Vagina (tissue), 2 donors: Measurements from ENCODE around the gene GRIN3A. TPM values are rescaled to one million over a fixed set of nuclear protein-coding genes. Genes with fewer than 3 reads are reported as not detected.

Experiments
- DNase-seq, 2 donors: peaks; one replicate each; pipeline ENCODE4 v3.0.0-alpha.2; 2017; ENCODE audit errors: extremely low spot score in 2 of 2
- H3K27ac ChIP-seq: fragments of 200-600 bp; sonication (generic); one replicate; pipeline ENCODE4 v1.5.1; 2019
- H3K27me3 ChIP-seq: fragments of 200-600 bp; sonication (generic); one replicate; pipeline ENCODE4 v1.5.1; 2019
- H3K36me3 ChIP-seq, 2 donors: fragments of 200-600 bp; sonication (generic); one replicate each; pipeline ENCODE4 v1.5.1; 2017 to 2019
- H3K4me1 ChIP-seq: fragments of 200-600 bp; sonication (generic); one replicate; pipeline ENCODE4 v1.5.1; 2019
- H3K4me3 ChIP-seq, 2 donors: fragments of 200-600 bp; sonication (generic); 1 replicate in 1 of 2; 2 replicates in 1 of 2; pipeline ENCODE4 v1.5.1; 2016 to 2019
- H3K9me3 ChIP-seq: fragments of 200-600 bp; sonication (generic); one replicate; pipeline ENCODE4 v1.5.1; 2019
- CTCF ChIP-seq, 3 experiments: fragments of 450-650 bp in 2 of 3; fragments of 200-600 bp in 1 of 3; sonication (generic) in 1 of 3; IDR thresholded peaks; one replicate each; pipeline ENCODE4 v1.5.1; 2017 to 2019; ENCODE audit warnings: antibody characterized with exemption in 3 of 3, mild to moderate bottlenecking in 2 of 3, moderate library complexity in 2 of 3
- POLR2A ChIP-seq, 2 donors: fragments of 450-650 bp; IDR thresholded peaks; one replicate each; pipeline ENCODE4 v1.6.1; 2017; ENCODE audit warnings: antibody characterized with exemption in 2 of 2, mild to moderate bottlenecking in 2 of 2, moderate library complexity in 2 of 2
- POLR2AphosphoS5 ChIP-seq, 2 donors: sonication (generic); formaldehyde crosslinking; IDR thresholded peaks; one replicate each; pipeline ENCODE4 v1.9.0; 2017; ENCODE audit warnings: antibody characterized with exemption in 2 of 2, mild to moderate bottlenecking in 2 of 2, low read depth in 1 of 2; ENCODE audit not compliant: insufficient read depth in 1 of 2
- intact Hi-C: fragments of 100-400 bp; cut with DNase I; formaldehyde crosslinking; loops from one replicate; pipeline ENCODE4 v1.15.1; 2023
- total RNA-seq: library from RNA; depleted of rRNA; stranded (reverse); fragments of >200 nt; gene quantifications from one replicate; pipeline ENCODE4 v1.2.3, GENCODE V29; 2016

GRIN3A gene
- total RNA-seq, 1 donor from 2014 or later = 1.5 TPM

DNA sequence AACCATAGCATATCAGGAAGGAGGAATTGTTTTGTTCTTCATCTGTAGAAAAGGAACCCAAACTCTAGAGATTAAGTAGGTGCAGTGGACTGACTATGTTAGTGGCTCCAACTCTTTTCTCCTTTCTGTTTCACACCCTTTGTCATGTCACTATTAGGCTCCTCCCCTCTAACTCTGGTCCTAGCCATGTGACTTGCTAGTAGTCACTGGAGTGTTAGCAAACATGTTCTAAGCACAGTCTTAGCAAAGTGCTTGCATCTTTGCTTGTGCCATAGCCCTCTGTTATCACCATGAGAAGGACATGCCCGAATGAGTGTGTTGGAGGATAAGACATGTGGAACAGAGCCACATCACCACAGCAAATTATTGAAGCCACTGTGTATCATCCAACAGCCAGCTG, 88.3 kb downstream of the GRIN3A start:
- intact Hi-C loops = no loop called here
- Histone ChIP-seq H3K9me3 (no peaks in the 10 kb centered on the region), H3K4me3 (no peak overlapping the region), H3K27me3 (no peaks in the 10 kb centered on the region), H3K27ac (no peak overlapping the region), H3K36me3 (no peaks in the 10 kb centered on the region), H3K4me1 (no peaks in the 10 kb centered on the region)
- no peak for TF ChIP-seq POLR2A (IDR thresholded peaks at IDR 0.05)
- TF ChIP-seq POLR2AphosphoS5 (IDR thresholded peaks at IDR 0.05; ENCODE audit: insufficient read depth in 1 of 2, low read depth in 1 of 2) = no peak
- no peak for TF ChIP-seq CTCF (IDR thresholded peaks at IDR 0.05)
- no peak for DNase-seq

DNA sequence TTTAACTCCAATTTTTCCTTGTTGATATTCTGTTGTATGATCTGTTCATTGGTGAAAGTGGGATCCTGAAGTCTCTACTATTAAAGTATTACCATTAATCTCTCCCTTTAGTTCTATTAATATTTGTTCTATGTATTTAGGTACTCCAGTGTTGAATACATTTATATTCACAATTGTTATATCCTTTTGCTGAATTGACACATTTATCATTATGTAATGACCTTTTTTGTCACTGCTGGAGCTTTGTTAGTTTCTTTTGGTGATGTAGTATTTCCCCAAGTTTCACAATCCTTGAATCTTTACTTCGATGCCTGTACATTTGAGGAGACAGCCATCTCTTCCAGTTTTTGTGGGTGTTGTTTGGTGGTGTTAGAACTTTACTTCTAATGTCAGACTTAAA, 90.0 kb downstream of the GRIN3A start:
- Histone ChIP-seq H3K36me3 (no peaks in the 10 kb centered on the region), H3K27me3 (no peaks in the 10 kb centered on the region), H3K9me3 (no peaks in the 10 kb centered on the region), H3K4me3 (no peak overlapping the region), H3K27ac (no peak overlapping the region), H3K4me1 (no peaks in the 10 kb centered on the region)
- intact Hi-C loops = no loop called here
- no peak for TF ChIP-seq POLR2A (IDR thresholded peaks at IDR 0.05)
- no peak for TF ChIP-seq CTCF (IDR thresholded peaks at IDR 0.05)
- no peak for TF ChIP-seq POLR2AphosphoS5 (IDR thresholded peaks at IDR 0.05; ENCODE audit: insufficient read depth in 1 of 2, low read depth in 1 of 2)
- DNase-seq = no peak

DNA sequence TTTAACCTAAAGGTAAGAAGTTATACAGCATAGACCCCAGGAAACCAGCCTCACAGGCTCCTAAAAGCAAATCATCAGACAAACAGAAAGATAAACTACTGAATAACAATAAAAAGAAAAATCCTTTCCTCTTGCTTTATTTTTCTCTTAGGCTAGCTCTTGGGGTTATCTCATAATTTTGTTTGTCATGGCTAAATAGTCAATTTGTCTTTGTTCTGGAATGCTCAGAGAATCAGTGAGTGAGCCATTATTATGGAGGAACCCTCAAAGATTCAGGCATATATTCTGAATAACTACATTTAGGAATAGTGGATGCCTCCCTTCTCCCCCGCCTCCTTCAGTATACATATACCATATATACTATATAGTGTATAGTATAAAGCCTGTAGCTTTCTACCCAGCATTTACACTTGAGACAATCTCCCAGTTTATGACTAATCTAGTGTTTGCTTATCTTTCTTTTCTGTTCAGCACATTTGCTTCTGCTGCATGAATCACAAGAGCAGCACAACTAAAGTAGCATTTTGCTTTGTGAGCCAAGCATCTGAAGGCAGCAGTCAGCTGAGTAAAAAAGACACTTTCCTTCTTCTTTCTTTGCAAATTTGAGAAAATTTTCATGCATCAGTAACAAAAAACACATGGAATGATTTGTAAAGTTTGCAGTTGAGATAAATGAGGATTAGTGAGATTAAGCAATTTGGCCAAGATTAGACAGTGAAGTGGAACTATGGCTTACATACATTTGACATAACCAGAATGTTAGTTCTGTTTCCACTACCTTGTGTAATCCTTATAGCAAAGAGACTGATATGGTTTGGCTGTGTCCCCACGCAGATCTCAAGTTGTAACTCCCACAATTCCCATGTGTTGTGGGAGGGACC, 98.4 kb downstream of the GRIN3A start:
- Histone ChIP-seq H3K27ac (no peak overlapping the region), H3K36me3 (no peaks in the 10 kb centered on the region), H3K4me3 (no peak overlapping the region), H3K27me3 (no peaks in the 10 kb centered on the region), H3K4me1 (no peaks in the 10 kb centered on the region), H3K9me3 (no peaks in the 10 kb centered on the region)
- intact Hi-C loops = no loop called here
- no peak for TF ChIP-seq CTCF (IDR thresholded peaks at IDR 0.05)
- no peak for TF ChIP-seq POLR2AphosphoS5 (IDR thresholded peaks at IDR 0.05; ENCODE audit: insufficient read depth in 1 of 2, low read depth in 1 of 2)
- TF ChIP-seq POLR2A (IDR thresholded peaks at IDR 0.05) = no peak
- DNase-seq = no peak

DNA sequence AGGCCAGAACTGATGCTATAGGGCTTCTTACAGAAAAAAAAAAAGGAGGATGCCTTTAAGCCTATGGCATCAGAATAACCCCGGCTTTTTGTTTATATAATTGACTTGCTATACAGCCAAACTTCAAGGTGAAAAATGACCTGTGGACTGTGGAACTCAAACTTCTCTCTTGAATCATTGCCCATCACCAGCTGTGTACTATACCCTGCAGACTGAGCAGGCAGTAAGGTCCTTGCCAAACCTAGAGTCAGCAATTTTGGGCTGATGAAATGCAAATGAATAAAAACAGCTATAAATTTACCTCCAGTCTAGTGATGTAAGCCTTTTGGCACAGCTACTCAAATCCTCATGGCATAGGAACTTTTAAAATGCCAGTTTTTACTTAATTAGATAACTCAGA, 99.1 kb downstream of the GRIN3A start:
- H3K4me3 ChIP-seq = no peak overlapping the region
- DNase-seq = no peak
- H3K36me3 ChIP-seq = no peaks in the 10 kb centered on the region
- H3K27ac ChIP-seq = no peak overlapping the region
- H3K4me1 ChIP-seq = no peaks in the 10 kb centered on the region
- intact Hi-C loops = no loop called here
- TF ChIP-seq POLR2A (IDR thresholded peaks at IDR 0.05) = no peak
- TF ChIP-seq CTCF (IDR thresholded peaks at IDR 0.05) = no peak
- no peak for TF ChIP-seq POLR2AphosphoS5 (IDR thresholded peaks at IDR 0.05; ENCODE audit: insufficient read depth in 1 of 2, low read depth in 1 of 2)
- no peaks in the 10 kb centered on the region for H3K9me3 ChIP-seq
- no peaks in the 10 kb centered on the region for H3K27me3 ChIP-seq

- H3K4me3 ChIP-seq = no peak overlapping the region
- intact Hi-C loops = no loop called here
- H3K4me1 ChIP-seq = no peaks in the 10 kb centered on the region
- TF ChIP-seq POLR2A (IDR thresholded peaks at IDR 0.05) (no peak), POLR2AphosphoS5 (IDR thresholded peaks at IDR 0.05; ENCODE audit: insufficient read depth in 1 of 2, low read depth in 1 of 2) (no peak), CTCF (IDR thresholded peaks at IDR 0.05) (no peak)
- H3K36me3 ChIP-seq = no peaks in the 10 kb centered on the region
- no peak overlapping the region for H3K27ac ChIP-seq
- H3K27me3 ChIP-seq = no peaks in the 10 kb centered on the region
- DNase-seq = no peak
- no peaks in the 10 kb centered on the region for H3K9me3 ChIP-seq
Observed at GRCh38 chr9:101636247-101636646, 102.2 kb downstream of the GRIN3A start.
